HG02870 (cell line): ENCODE measurements around the gene LCN9.

Experiments used
- ATAC-seq: cut with Tn5 transposase; IDR thresholded peaks from one replicate; pipeline ENCODE4 v1.9.1; 2021; ENCODE audit warnings: mild to moderate bottlenecking, moderate library complexity; ENCODE audit not compliant: unreplicated experiment

The LCN9 gene

DNA sequence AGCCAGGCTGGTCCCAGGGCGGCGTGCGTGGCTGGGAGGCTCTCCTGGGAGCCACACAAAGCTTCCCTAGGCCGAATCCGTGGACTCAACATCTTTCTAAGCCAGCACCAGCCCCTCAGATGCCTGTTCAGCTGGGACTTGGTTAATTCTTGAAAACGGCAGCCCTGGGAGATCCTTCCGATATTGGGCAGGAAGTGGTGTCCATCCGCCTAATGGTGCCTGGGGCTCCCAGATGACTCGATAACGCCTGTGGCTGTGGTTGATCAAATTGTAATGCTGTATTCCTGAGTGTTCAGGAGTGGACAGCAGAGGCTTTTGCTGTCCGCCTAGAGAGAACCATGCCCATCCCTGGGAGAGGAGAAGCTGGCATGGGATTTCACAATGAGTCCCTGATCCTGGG is 52.9 kb downstream of the LCN9 start:
- ATAC-seq = no peak
